Measurements from ENCODE around the gene TOMM22. TPM values are rescaled to one million over a fixed set of nuclear protein-coding genes. Genes with fewer than 3 reads are reported as not detected.

TOMM22 gene
- polyA plus RNA-seq, 4 donors: 64.1 to 107 (median 92.5) TPM

DNA sequence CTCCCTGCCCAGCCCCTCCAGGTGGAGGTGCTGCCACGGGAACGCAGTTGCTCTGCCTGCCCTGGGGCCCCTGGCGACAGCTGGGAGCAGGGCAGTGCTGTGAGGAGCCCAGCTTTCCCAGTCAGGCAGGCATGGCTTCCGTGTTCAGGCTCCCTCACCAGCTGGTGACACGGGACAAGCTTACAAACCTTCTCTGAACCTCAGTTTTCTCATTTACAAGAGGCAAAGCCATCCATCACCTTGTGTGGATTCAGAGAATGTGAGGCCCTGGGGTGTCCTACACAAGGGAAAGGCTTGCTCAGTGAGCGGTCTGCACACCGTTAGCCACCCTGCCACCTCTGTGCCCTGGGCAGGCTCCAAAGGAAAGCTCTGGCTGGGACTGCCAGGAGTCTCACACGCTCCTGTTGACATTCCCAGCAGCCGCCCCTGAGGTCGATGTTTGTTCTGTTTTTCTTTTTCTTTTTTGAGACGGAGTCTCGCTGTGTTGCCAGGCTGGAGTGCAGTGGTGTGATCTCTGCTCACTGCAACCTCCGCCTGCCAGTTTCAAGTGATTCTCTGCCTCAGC, 50.6 kb downstream of the TOMM22 start:
- no peak for DNase-seq (ENCODE audit: low read depth in 4 of 4, low spot score in 3 of 4)

DNA sequence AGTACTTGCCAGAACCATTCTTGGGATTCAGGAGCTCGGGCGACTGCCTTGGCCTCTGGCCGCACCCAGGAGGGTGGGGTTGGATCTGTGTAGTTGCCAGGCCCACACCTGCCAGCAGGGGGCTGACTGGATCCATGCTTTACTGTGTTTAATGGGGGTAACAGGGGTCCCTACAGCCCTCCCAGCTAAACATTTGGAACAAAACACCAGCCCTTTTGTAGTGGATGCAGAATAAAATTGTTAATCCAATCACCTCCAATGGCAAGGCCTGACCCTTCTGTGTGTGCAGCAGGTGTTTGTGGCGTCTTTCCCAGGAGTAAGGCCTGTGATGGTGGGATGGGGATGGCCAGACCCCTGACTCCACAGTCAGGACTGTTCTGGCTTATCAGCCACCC, 51.6 kb downstream of the TOMM22 start:
- no peak for DNase-seq (ENCODE audit: low read depth in 4 of 4, low spot score in 3 of 4)

GRCh38 chr22:38733724-38734381, 52.1 kb downstream of the TOMM22 start:
- no peak for DNase-seq (ENCODE audit: low read depth in 4 of 4, low spot score in 3 of 4)

- DNase-seq (ENCODE audit: low read depth in 4 of 4, low spot score in 3 of 4): no peak
These were observed 52.8 kb downstream of the TOMM22 start for GRCh38 chr22:38734421-38735100.

Other genes starting within 250 kb of the TOMM22 start
- gene KCNJ4, start 226.8 kb upstream of the TOMM22 start, polyA plus RNA-seq (ENCODE audit: insufficient read length in 4 of 4): 1 to 10 TPM in 1 of 4 donors, under 1 TPM in 3; 0.23 to 1.5 (median 0.33) TPM
- gene KDELR3, start 213.9 kb upstream of the TOMM22 start, polyA plus RNA-seq (ENCODE audit: insufficient read length in 4 of 4): 10 to 100 TPM; 10.3 to 67.7 (median 15.9) TPM
- 1,000 to 10,000 TPM in 1 of 4 donors, 100 to 1,000 TPM in 3; 639 to 1,046 (median 846) TPM for gene DDX17, start 175.6 kb upstream of the TOMM22 start, polyA plus RNA-seq (ENCODE audit: insufficient read length in 4 of 4)
- 1 to 10 TPM; 4.2 to 5.7 (median 4.6) TPM for gene DMC1, start 111.8 kb upstream of the TOMM22 start, polyA plus RNA-seq (ENCODE audit: insufficient read length in 4 of 4)
- 10 to 100 TPM in 1 of 4 donors, 1 to 10 TPM in 3; 2.2 to 10.7 (median 5.3) TPM for gene FAM227A, start 25.6 kb upstream of the TOMM22 start, polyA plus RNA-seq (ENCODE audit: insufficient read length in 4 of 4)
- 10 to 100 TPM; 52.0 to 64.3 (median 61.7) TPM for gene CBY1, start 25.3 kb upstream of the TOMM22 start, polyA plus RNA-seq (ENCODE audit: insufficient read length in 4 of 4)
- gene JOSD1, start 19.0 kb downstream of the TOMM22 start, polyA plus RNA-seq (ENCODE audit: insufficient read length in 4 of 4): 10 to 100 TPM; 37.1 to 54.1 (median 39.0) TPM
- gene GTPBP1, start 24.0 kb downstream of the TOMM22 start, polyA plus RNA-seq (ENCODE audit: insufficient read length in 4 of 4): 10 to 100 TPM; 32.2 to 58.0 (median 44.1) TPM
- gene SUN2, start 74.0 kb downstream of the TOMM22 start, polyA plus RNA-seq (ENCODE audit: insufficient read length in 4 of 4): 10 to 100 TPM; 48.2 to 72.2 (median 51.9) TPM
- gene DNAL4, start 112.2 kb downstream of the TOMM22 start, polyA plus RNA-seq (ENCODE audit: insufficient read length in 4 of 4): 10 to 100 TPM; 15.7 to 37.8 (median 33.1) TPM
- 10 to 100 TPM in 1 of 4 donors, 1 to 10 TPM in 3; 4.3 to 11.0 (median 4.9) TPM for gene NPTXR, start 162.1 kb downstream of the TOMM22 start, polyA plus RNA-seq (ENCODE audit: insufficient read length in 4 of 4)
- 10 to 100 TPM; 35.9 to 59.2 (median 42.2) TPM for gene CBX6, start 190.3 kb downstream of the TOMM22 start, polyA plus RNA-seq (ENCODE audit: insufficient read length in 4 of 4)

All from left renal pelvis (tissue), 4 donors.